ENCODE data around the gene UTS2B. TPM values are rescaled to one million over a fixed set of nuclear protein-coding genes. Genes with fewer than 3 reads are reported as not detected.
A peak's percentile ranks its signal among the peaks of the same experiment; 100 is the strongest.
"Not testable (repeated sequence)": the region's sequence is repeated elsewhere in the genome, so short reads cannot be mapped to it uniquely, and the experiment has no call there.

The UTS2B gene
- total RNA-seq, 2 experiments from 2014 or later, result not detected

GRCh38 chr3:191246630-191247029 is 83.7 kb downstream of the UTS2B start:
- Mint-ChIP-seq H3K4me1 (peaks cover 13% of the 10 kb centered on the region), H3K9me3 (ENCODE audit: low read depth) (no peaks in the 10 kb centered on the region), H3K27ac (no peak overlapping the region), H3K4me3 (no peak overlapping the region), H3K27me3 (no peaks in the 10 kb centered on the region), H3K36me3 (ENCODE audit: low read depth) (no peaks in the 10 kb centered on the region)
- intact Hi-C loops (cut with DNase I, micrococcal nuclease), result loop anchor here (5.0 to 10.0 kb wide), 3 partner anchors 86 to 1198 kb away; partner anchors contain the start of gene UTS2B (in 2 of the 2)
- POLR2A ChIA-PET, result no interaction called here
- DNase-seq (no peak), ATAC-seq (no peak)
- CTCF ChIA-PET, result interaction anchor here (0.6 kb wide), 1 partner anchor 1094 kb away, joined by 3 read pairs; no protein-coding TSS in a partner anchor

DNA sequence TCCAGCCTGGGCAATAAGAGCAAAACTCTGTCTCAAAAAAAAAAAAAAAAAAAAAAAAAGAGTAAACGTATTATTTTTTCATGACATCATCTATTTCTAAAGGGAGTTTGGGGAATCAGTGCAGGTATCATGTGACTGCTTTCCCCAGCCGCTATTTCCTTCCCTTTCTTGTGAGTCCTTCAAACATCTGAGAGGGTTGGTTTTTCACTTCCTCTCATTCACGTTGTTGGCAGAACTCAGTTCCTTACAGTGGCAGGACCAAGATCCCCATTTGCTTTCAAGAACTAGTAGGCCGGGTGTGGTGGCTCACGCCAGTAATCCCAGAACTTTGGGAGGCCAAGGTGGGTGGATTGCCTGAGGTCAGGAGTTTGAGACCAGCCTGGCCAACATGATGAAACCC is 84.3 kb downstream of the UTS2B start:
- intact Hi-C loops (cut with DNase I, micrococcal nuclease), result loop anchor here (5.0 to 10.0 kb wide), 3 partner anchors 86 to 1199 kb away; partner anchors contain the start of gene UTS2B (in 2 of the 2)
- ATAC-seq, POLR2A ChIA-PET: not testable (repeated sequence)

GRCh38 chr3:191244242-191244867 is 86.0 kb downstream of the UTS2B start:
- DNase-seq (no peak), ATAC-seq (no peak)
- H3K27me3 Mint-ChIP-seq, result peaks cover 1% of the 10 kb centered on the region
- no peak overlapping the region for H3K4me3 Mint-ChIP-seq
- peaks cover 13% of the 10 kb centered on the region for H3K4me1 Mint-ChIP-seq
- ChIA-PET POLR2A (no interaction called here), CTCF (interaction anchor here (1.0 to 2.9 kb wide), 2 partner anchors 9 to 31 kb away, joined by 3 to 12 read pairs; no protein-coding TSS in a partner anchor)
- no peaks in the 10 kb centered on the region for H3K9me3 Mint-ChIP-seq (ENCODE audit: low read depth)
- no peak overlapping the region for H3K27ac Mint-ChIP-seq
- H3K36me3 Mint-ChIP-seq (ENCODE audit: low read depth), result no peaks in the 10 kb centered on the region
- intact Hi-C loops (cut with DNase I, micrococcal nuclease), result loop anchor here (5.0 to 10.0 kb wide), 3 partner anchors 90 to 1200 kb away; partner anchors contain the start of gene UTS2B (in 1 of the 2)

More for the DNA sequence above, 84.3 kb downstream of the UTS2B start:
- CTCF ChIA-PET, result interaction anchor here (0.6 kb wide), 1 partner anchor 1094 kb away, joined by 3 read pairs; no protein-coding TSS in a partner anchor
- peaks cover 13% of the 10 kb centered on the region for H3K4me1 Mint-ChIP-seq
- H3K27ac Mint-ChIP-seq; DNase-seq; H3K27me3 Mint-ChIP-seq; H3K36me3 Mint-ChIP-seq (ENCODE audit: low read depth); H3K4me3 Mint-ChIP-seq; H3K9me3 Mint-ChIP-seq (ENCODE audit: low read depth): not testable (repeated sequence)

GRCh38 chr3:191240486-191240885 is 89.8 kb downstream of the UTS2B start:
- ChIA-PET CTCF (no interaction called here), POLR2A (no interaction called here)
- Mint-ChIP-seq H3K4me3 (no peak overlapping the region), H3K36me3 (ENCODE audit: low read depth) (no peaks in the 10 kb centered on the region), H3K27ac (no peak overlapping the region), H3K27me3 (peaks cover 4% of the 10 kb centered on the region), H3K9me3 (ENCODE audit: low read depth) (no peaks in the 10 kb centered on the region), H3K4me1 (peaks cover 10% of the 10 kb centered on the region)
- DNase-seq (no peak), ATAC-seq (no peak)
- intact Hi-C loops (cut with DNase I, micrococcal nuclease), result loop anchor here (5.0 to 10.0 kb wide), 3 partner anchors 94 to 1204 kb away; partner anchors contain the start of gene UTS2B (in 1 of the 2)

DNA sequence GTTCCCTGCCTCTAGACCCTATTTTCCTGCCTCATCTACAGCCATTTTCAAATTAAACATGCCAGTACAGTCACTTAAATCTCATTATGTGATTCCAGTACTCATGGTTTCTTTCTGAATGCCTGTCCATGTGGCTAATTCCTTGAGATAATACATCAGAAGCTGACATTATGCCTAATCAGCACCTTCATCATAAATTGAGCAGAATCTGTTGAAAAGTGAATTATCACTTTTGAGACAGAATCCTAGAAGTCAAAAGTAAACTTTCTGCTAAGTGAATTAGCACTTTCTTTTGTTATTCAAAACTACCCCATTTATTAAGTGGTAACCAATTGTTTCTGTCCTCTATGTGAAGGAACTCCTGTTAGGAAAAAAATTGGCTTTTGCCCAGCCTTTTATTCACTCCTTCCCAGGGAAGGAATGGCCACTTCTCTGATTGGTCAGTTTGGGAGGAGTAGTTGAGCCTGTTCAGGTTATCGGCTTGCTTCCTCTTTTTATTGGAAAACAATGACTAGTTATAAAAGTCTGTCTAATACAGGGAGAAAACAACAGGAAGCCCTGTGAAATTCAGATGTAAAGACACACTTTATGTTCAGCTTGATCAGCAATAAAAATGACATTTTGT is 90.8 kb downstream of the UTS2B start:
- ChIA-PET POLR2A (no interaction called here), CTCF (no interaction called here)
- H3K9me3 Mint-ChIP-seq (ENCODE audit: low read depth), result no peaks in the 10 kb centered on the region
- intact Hi-C loops (cut with DNase I, micrococcal nuclease), result loop anchor here (5.0 to 10.0 kb wide), 3 partner anchors 95 to 1205 kb away; partner anchors contain the start of gene UTS2B (in 1 of the 2)
- H3K4me3 Mint-ChIP-seq, result no peak overlapping the region
- ATAC-seq, result no peak
- H3K36me3 Mint-ChIP-seq (ENCODE audit: low read depth), result no peaks in the 10 kb centered on the region
- no peak for DNase-seq
- peaks cover 5% of the 10 kb centered on the region for H3K27me3 Mint-ChIP-seq
- peaks cover 8% of the 10 kb centered on the region for H3K4me1 Mint-ChIP-seq
- H3K27ac Mint-ChIP-seq, result no peak overlapping the region

DNA sequence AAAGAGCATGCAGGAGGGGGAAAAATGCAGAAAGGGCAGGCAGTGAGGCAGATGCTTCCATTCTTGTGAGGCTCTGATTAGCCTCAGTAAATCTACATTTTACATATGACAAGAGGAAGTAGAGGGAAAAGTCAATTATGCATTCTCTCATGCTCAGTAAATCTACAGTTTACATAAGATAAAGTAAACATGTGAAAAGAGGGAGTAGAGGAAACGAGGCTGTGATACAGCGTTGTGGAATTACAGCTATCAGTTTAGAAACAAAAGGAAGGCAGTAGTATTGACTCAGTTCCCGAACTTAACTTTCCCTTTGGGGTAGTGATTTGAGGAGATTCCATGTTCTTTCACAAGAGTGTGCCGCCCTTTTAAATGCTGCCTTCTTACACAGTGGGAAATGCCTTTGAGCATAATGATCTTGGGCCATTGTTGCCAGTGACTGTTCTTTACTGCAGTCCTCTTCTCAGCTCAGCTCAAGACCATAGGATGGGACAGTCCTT is 92.0 kb downstream of the UTS2B start:
- DNase-seq (no peak), ATAC-seq (no peak)
- intact Hi-C loops (cut with DNase I, micrococcal nuclease), result no loop called here
- Mint-ChIP-seq H3K27me3 (peaks cover 5% of the 10 kb centered on the region), H3K4me1 (peaks cover 8% of the 10 kb centered on the region), H3K4me3 (no peak overlapping the region), H3K9me3 (ENCODE audit: low read depth) (no peaks in the 10 kb centered on the region), H3K36me3 (ENCODE audit: low read depth) (no peaks in the 10 kb centered on the region), H3K27ac (no peak overlapping the region)
- ChIA-PET CTCF (interaction anchor here (0.9 kb wide), 1 partner anchor 22 kb away, joined by 5 read pairs; no protein-coding TSS in a partner anchor), POLR2A (no interaction called here)

- H3K4me1 Mint-ChIP-seq, result peaks cover 8% of the 10 kb centered on the region
- H3K4me3 Mint-ChIP-seq, result no peak overlapping the region
- no peaks in the 10 kb centered on the region for H3K36me3 Mint-ChIP-seq (ENCODE audit: low read depth)
- intact Hi-C loops (cut with DNase I, micrococcal nuclease), result no loop called here
- H3K9me3 Mint-ChIP-seq (ENCODE audit: low read depth), result no peaks in the 10 kb centered on the region
- H3K27ac Mint-ChIP-seq, result no peak overlapping the region
- POLR2A ChIA-PET, result no interaction called here
- ATAC-seq, result no peak
- CTCF ChIA-PET, result no interaction called here
- H3K27me3 Mint-ChIP-seq, result peaks cover 5% of the 10 kb centered on the region
- DNase-seq, result no peak
These were observed 93.1 kb downstream of the UTS2B start for GRCh38 chr3:191237047-191237882.

DNA sequence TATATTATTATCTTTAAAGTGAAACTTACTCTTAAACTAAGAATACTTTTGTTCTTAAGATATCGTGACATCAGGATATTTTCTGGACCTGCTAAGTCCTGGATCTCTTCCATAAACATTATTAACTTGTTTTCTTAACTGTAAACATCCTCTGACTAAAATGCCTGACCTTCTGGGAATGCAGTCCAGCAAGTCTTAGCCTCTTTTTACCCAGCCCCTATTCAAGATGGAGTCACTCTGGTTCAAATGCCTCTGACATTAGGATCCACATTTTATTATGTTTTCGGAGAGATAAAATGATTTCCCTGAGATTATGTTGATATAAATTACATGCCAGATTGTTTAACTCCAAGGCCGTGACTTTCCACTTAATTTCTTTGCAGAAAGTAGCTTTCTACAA is 93.7 kb downstream of the UTS2B start:
- Mint-ChIP-seq H3K27ac (no peak overlapping the region), H3K4me3 (no peak overlapping the region), H3K36me3 (ENCODE audit: low read depth) (no peaks in the 10 kb centered on the region), H3K4me1 (peaks cover 8% of the 10 kb centered on the region), H3K27me3 (peaks cover 5% of the 10 kb centered on the region), H3K9me3 (ENCODE audit: low read depth) (no peaks in the 10 kb centered on the region)
- no peak for DNase-seq
- ChIA-PET POLR2A (no interaction called here), CTCF (no interaction called here)
- intact Hi-C loops (cut with DNase I, micrococcal nuclease), result no loop called here
- ATAC-seq, result no peak

- H3K36me3 Mint-ChIP-seq (ENCODE audit: low read depth), result no peaks in the 10 kb centered on the region
These were observed 94.7 kb downstream of the UTS2B start for GRCh38 chr3:191235331-191236314.

DNA sequence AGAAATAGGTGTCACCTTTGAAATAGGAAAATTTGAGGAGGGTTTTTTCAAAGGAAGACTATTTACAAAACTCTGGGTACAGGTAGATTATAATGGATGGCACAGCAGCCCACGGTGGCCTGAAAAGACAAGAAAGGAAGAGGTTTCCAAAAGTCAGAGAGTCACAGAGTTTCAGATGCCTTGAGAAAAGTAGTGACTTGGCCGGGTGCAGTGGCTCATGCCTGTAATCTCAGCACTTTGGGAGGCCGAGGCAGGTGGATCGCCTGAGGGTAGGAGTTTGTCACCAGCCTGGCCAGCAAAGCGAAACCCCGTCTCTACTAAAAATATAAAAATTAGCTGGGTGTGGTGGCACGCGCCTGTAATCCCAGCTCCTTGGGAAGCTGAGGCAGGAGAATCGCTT is 96.1 kb downstream of the UTS2B start:
- peaks cover 4% of the 10 kb centered on the region for H3K27me3 Mint-ChIP-seq
- peaks cover 8% of the 10 kb centered on the region for H3K4me1 Mint-ChIP-seq
- H3K27ac Mint-ChIP-seq, result no peak overlapping the region
- POLR2A ChIA-PET, result no interaction called here
- intact Hi-C loops (cut with DNase I, micrococcal nuclease), result no loop called here
- no peaks in the 10 kb centered on the region for H3K36me3 Mint-ChIP-seq (ENCODE audit: low read depth)
- CTCF ChIA-PET, result interaction anchor here (0.6 kb wide), 1 partner anchor 104 kb away, joined by 3 read pairs; no protein-coding TSS in a partner anchor
- no peak for ATAC-seq
- H3K4me3 Mint-ChIP-seq, result no peak overlapping the region
- no peaks in the 10 kb centered on the region for H3K9me3 Mint-ChIP-seq (ENCODE audit: low read depth)
- DNase-seq, result no peak

More at GRCh38 chr3:191235331-191236314, 94.7 kb downstream of the UTS2B start:
- CTCF ChIA-PET, result no interaction called here
- Mint-ChIP-seq H3K27ac (no peak overlapping the region), H3K4me1 (peaks cover 8% of the 10 kb centered on the region), H3K9me3 (ENCODE audit: low read depth) (no peaks in the 10 kb centered on the region), H3K27me3 (peaks cover 4% of the 10 kb centered on the region), H3K4me3 (no peak overlapping the region)
- POLR2A ChIA-PET, result no interaction called here
- peak; percentile 57 for ATAC-seq
- DNase-seq, result no peak
- intact Hi-C loops (cut with DNase I, micrococcal nuclease), result no loop called here

Measured in activated CD4-positive, alpha-beta T cell treated with anti-CD3 and anti-CD28 coated beads for 36 hours (primary cell).